Measurements from ENCODE around the gene CTNND2. TPM values are rescaled to one million over a fixed set of nuclear protein-coding genes. Genes with fewer than 3 reads are reported as not detected.

Gene CTNND2
- total RNA-seq, 4 donors from 2014 or later = 0.22 to 2.8 (median 0.39) TPM

DNA sequence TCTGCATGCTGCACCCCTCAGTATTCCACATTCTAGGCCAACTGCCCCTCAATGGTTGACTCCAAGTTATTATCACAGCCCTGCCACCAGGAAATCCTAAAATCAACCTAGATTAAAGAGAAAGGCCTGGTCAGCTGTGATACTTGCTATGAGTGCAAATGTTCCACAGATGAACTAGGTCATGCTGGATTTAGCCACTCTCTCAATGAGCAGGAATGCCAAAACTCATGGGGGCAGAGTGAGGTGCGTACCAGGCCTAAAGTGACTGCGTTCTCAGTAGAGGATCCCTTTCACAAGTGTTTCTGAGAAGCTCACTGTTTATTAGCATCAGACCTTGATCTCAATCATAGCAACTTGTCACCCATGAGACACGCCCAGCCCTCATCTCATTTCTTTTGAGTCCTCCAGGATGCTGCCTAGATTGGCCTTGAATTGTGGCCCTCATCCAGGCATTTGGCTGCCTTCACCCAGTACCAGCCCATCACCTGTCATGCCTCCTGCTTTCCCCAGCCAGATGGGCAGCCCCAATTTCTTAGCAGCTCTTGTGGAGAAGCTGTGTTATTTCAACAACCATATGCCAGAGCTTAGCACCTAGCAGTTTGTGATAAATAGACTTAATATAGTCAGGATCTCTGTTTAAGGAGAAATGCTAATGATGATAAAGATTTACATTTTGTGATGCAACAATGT is 383.9 kb downstream of the CTNND2 start:
- H3K4me1 ChIP-seq = peaks cover 0 to 3% of the 10 kb centered on the region in 2 donors
- WGBS, 2 donors = 88 to 93% methylated on average over 3 of the region's 3 CpGs
- no peaks in the 10 kb centered on the region for H3K9me3 ChIP-seq
- H3K27me3 ChIP-seq = no peaks in the 10 kb centered on the region
- no peak overlapping the region for H3K27ac ChIP-seq
- no peaks in the 10 kb centered on the region for H3K36me3 ChIP-seq
- TF ChIP-seq, protein P1, sequence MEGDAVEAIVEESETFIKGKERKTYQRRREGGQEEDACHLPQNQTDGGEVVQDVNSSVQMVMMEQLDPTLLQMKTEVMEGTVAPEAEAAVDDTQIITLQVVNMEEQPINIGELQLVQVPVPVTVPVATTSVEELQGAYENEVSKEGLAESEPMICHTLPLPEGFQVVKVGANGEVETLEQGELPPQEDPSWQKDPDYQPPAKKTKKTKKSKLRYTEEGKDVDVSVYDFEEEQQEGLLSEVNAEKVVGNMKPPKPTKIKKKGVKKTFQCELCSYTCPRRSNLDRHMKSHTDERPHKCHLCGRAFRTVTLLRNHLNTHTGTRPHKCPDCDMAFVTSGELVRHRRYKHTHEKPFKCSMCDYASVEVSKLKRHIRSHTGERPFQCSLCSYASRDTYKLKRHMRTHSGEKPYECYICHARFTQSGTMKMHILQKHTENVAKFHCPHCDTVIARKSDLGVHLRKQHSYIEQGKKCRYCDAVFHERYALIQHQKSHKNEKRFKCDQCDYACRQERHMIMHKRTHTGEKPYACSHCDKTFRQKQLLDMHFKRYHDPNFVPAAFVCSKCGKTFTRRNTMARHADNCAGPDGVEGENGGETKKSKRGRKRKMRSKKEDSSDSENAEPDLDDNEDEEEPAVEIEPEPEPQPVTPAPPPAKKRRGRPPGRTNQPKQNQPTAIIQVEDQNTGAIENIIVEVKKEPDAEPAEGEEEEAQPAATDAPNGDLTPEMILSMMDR (IDR thresholded peaks at IDR 0.05) = no peak
- TF ChIP-seq POLR2A (IDR thresholded peaks at IDR 0.05) = no peak
- DNase-seq = no peak
- intact Hi-C loops (cut with DNase I) = no loop called here
- H3K4me3 ChIP-seq (replicated peaks in 1 of 3) = no peak overlapping the region

DNA sequence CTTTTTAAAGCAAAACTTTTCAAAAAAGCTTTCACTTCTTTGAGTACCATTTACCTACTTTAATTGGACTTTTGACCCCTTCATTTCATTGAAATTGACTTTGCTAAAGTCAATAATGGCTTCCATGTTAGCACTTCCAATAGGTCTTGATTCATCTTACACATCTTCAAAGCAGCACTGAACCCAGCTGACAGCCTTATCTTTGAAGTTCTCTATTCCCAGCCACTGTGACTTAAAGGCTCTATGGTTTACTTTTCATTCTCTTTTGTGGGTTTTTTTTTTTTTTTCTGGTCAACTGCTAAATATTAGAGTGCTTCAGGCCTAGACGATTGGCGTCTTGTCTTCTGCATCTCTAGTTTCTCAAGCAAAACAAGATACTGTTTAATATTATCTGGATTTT is 385.0 kb downstream of the CTNND2 start:
- Histone ChIP-seq H3K4me1 (peaks cover 0 to 3% of the 10 kb centered on the region in 2 donors), H3K27me3 (no peaks in the 10 kb centered on the region), H3K4me3 (replicated peaks in 1 of 3) (no peak overlapping the region), H3K36me3 (no peaks in the 10 kb centered on the region), H3K9me3 (no peaks in the 10 kb centered on the region), H3K27ac (no peak overlapping the region)
- TF ChIP-seq POLR2A (IDR thresholded peaks at IDR 0.05) = no peak
- TF ChIP-seq, protein P1 (IDR thresholded peaks at IDR 0.05) = no peak
- 94 to 95% methylated on average over 2 of the region's 2 CpGs for WGBS, 2 donors
- no peak for DNase-seq
- intact Hi-C loops (cut with DNase I) = no loop called here

DNA sequence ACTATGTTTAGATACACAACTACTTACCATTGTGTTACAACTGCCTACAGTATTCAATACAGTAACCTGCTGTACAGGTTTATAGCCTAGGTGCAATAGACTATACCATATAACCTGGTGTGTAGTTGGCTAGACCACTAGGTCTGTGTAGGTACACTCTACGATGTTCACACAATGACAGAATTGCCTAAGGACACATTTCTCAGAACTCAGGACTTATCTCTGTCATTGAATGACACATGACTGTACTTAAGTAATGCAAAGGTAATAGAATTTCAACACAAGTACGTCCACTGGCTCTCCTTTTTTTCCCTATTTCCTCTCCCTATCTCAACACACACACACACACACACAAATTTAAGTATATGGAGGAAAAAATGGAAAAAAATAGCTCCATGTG is 385.6 kb downstream of the CTNND2 start:
- Histone ChIP-seq H3K27ac (no peak overlapping the region), H3K4me3 (replicated peaks in 1 of 3) (no peak overlapping the region), H3K4me1 (no peaks in the 10 kb centered on the region), H3K36me3 (no peaks in the 10 kb centered on the region), H3K27me3 (no peaks in the 10 kb centered on the region), H3K9me3 (no peaks in the 10 kb centered on the region)
- no peak for DNase-seq
- intact Hi-C loops (cut with DNase I) = no loop called here
- TF ChIP-seq, protein P1 (IDR thresholded peaks at IDR 0.05) = no peak
- no peak for TF ChIP-seq POLR2A (IDR thresholded peaks at IDR 0.05)
- WGBS, 2 donors = 88 to 94% methylated on average over 2 of the region's 2 CpGs

DNA sequence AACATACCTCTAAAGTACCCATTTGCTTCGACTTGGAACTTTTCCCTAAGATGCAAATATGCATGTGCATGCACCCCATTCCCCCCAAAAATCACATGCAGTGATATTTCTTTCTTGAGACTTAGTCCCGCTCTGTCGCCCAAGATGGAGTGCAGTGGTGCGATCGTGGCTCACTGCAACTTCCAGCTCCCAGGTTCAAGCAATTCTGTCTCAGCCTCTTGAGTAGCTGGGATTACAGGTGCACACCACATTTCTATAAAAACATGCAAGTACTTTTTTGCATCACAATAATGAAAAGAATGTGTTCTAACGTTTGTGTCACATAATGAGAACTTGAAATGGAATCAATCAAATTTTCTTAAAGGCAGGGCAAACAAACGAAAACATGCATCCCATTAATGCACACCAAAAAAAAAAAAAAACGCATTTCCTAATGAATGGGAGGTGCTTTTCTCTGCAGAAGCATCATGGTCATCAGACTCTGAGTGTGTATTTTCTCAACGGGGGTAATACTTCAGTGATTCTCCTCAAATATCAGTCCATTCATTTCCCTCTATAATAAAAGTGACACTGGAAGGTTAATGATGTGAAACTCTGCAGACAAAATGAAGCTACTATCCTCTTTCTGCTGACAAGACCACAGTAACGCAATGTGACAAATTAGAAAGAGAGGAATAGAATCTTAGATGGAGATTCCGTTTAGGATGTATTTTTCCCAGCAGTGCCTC is 389.4 kb downstream of the CTNND2 start:
- intact Hi-C loops (cut with DNase I) = no loop called here
- Histone ChIP-seq H3K9me3 (no peaks in the 10 kb centered on the region), H3K4me1 (no peaks in the 10 kb centered on the region), H3K36me3 (no peaks in the 10 kb centered on the region), H3K27me3 (no peaks in the 10 kb centered on the region), H3K27ac (no peak overlapping the region), H3K4me3 (replicated peaks in 1 of 3) (no peak overlapping the region)
- WGBS, 2 donors = 65 to 70% methylated on average over 11 of the region's 11 CpGs
- TF ChIP-seq, protein P1 (IDR thresholded peaks at IDR 0.05) = no peak
- TF ChIP-seq POLR2A (IDR thresholded peaks at IDR 0.05) = no peak
- no peak for DNase-seq

DNA sequence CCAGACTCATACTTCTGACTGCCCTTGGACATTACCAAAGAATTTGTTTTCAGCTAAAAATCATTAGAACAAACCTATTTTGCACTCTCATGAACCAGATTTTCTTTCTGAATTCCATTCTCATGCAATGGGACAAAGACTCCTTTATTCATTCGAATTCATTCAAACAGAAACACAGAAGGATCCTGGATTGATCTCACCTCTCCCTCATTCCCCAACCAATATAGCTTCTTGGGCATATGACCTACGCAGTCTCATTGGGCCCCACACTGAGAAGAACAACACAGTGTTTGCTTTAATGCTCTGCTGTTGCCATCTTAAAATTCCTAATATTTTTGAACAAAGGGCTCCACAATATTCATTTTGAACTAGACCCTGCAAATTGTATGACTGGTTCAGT is 392.4 kb downstream of the CTNND2 start:
- DNase-seq = no peak
- 89 to 92% methylated on average over 2 of the region's 2 CpGs for WGBS, 2 donors
- no peak overlapping the region for H3K27ac ChIP-seq
- H3K4me1 ChIP-seq = no peaks in the 10 kb centered on the region
- H3K27me3 ChIP-seq = no peaks in the 10 kb centered on the region
- H3K36me3 ChIP-seq = no peaks in the 10 kb centered on the region
- H3K4me3 ChIP-seq (replicated peaks in 1 of 3) = no peak overlapping the region
- intact Hi-C loops (cut with DNase I) = no loop called here
- no peaks in the 10 kb centered on the region for H3K9me3 ChIP-seq
- TF ChIP-seq POLR2A (IDR thresholded peaks at IDR 0.05) = no peak
- TF ChIP-seq, protein P1 (IDR thresholded peaks at IDR 0.05) = no peak

All from thyroid gland (tissue), 4 donors.